Stimulated activated CD4-positive, alpha-beta T cell treated with anti-CD3 and anti-CD28 coated beads, TNF-alpha, amount 100 ng/mL, for 48 hours (primary cell): ENCODE data around the gene C12orf43.

Experiments
- DNase-seq, 3 donors: peaks; one replicate each; pipeline ENCODE4 v3.0.0-alpha.2; 2020; ENCODE audit warnings: low read depth in 3 of 3

The C12orf43 gene

GRCh38 chr12:120978296-120979219 is 37.7 kb downstream of the C12orf43 start, which contains the start of gene HNF1A:
TSS of gene HNF1A (plus strand) at chr12:120978543. CDS start at chr12:120978769, 226 bp downstream.
- DNase-seq: no peak

GRCh38 chr12:120977531-120978295 is 38.6 kb downstream of the C12orf43 start:
- no peak for DNase-seq

- DNase-seq: no peak
Observed at GRCh38 chr12:120972870-120973543, 43.3 kb downstream of the C12orf43 start.

GRCh38 chr12:120971299-120972180 is 44.7 kb downstream of the C12orf43 start:
- DNase-seq: no peak

GRCh38 chr12:120970310-120970709 is 46.0 kb downstream of the C12orf43 start:
- no peak for DNase-seq

GRCh38 chr12:120965534-120966091 is 50.7 kb downstream of the C12orf43 start:
- no peak for DNase-seq

- DNase-seq: no peak
Observed at GRCh38 chr12:120964298-120964697, 52.0 kb downstream of the C12orf43 start.

GRCh38 chr12:120962532-120963020 is 53.7 kb downstream of the C12orf43 start:
- no peak for DNase-seq

- DNase-seq: no peak
Observed at GRCh38 chr12:120961604-120962531, 54.4 kb downstream of the C12orf43 start.

- peak in 1 of 3 donors; percentile 29 for DNase-seq
Observed at GRCh38 chr12:120960657-120961056, 55.6 kb downstream of the C12orf43 start.

- no peak for DNase-seq
Observed at GRCh38 chr12:120959111-120959878, 57.0 kb downstream of the C12orf43 start.

- no peak for DNase-seq
Observed at GRCh38 chr12:120956579-120957300, 59.5 kb downstream of the C12orf43 start.

- DNase-seq: no peak
Observed at GRCh38 chr12:120955232-120955631, 61.1 kb downstream of the C12orf43 start.

GRCh38 chr12:120950807-120951206 is 65.5 kb downstream of the C12orf43 start:
- no peak for DNase-seq
